Stomach (tissue), 9 donors: ENCODE data around the gene ADAMTS13. TPM values are rescaled to one million over a fixed set of nuclear protein-coding genes. Genes with fewer than 3 reads are reported as not detected.

Experiments used
- DNase-seq, 2 donors: peaks; one replicate each; pipeline versions ENCODE4 v3.0.0 to v3.0.0-alpha.2; 2013 to 2019
- H3K27ac ChIP-seq, 5 donors: fragments of 200-600 bp in 4 of 5; sonication (generic) in 4 of 5; one replicate each; pipeline ENCODE4 v1.5.1; 2013 to 2019; ENCODE audit warnings: mild to moderate bottlenecking in 1 of 5, moderate library complexity in 1 of 5
- H3K27me3 ChIP-seq, 3 donors: fragments of 200-600 bp; sonication (generic); one replicate each; pipeline ENCODE4 v1.5.1; 2017 to 2019; ENCODE audit warnings: mixed run types in 1 of 3
- H3K36me3 ChIP-seq, 4 donors: fragments of 200-600 bp; sonication (generic); 1 replicate in 3 of 4; 2 replicates in 1 of 4; pipeline ENCODE4 v1.5.1; 2016 to 2019
- H3K4me1 ChIP-seq, 4 donors: fragments of 200-600 bp; sonication (generic); one replicate each; pipeline ENCODE4 v1.5.1; 2016 to 2019
- H3K4me3 ChIP-seq, 4 donors: fragments of 200-600 bp; sonication (generic) in 3 of 4; one replicate each; pipeline ENCODE4 v1.5.1; 2016 to 2019; ENCODE audit warnings: mild to moderate bottlenecking in 1 of 4
- H3K9me3 ChIP-seq, 4 donors: fragments of 200-600 bp; sonication (generic); one replicate each; pipeline ENCODE4 v1.5.1; 2016 to 2019
- CTCF ChIP-seq, 7 experiments: fragments of 450-650 bp in 4 of 7; fragments of 200-600 bp in 3 of 7; sonication (generic) in 3 of 7; IDR thresholded peaks; one replicate each; pipeline ENCODE4 v1.5.1; 2016 to 2019; ENCODE audit warnings: antibody characterized with exemption in 7 of 7, control low read depth in 2 of 7, mild to moderate bottlenecking in 1 of 7
- EP300 ChIP-seq: sonication (generic); formaldehyde crosslinking; IDR thresholded peaks from one replicate; pipeline ENCODE4 v1.6.1; 2017; ENCODE audit warnings: antibody characterized with exemption
- POLR2A ChIP-seq, 4 donors: fragments of 450-650 bp; IDR thresholded peaks; one replicate each; pipeline ENCODE4 v1.6.1; 2016; ENCODE audit warnings: antibody characterized with exemption in 4 of 4, control low read depth in 2 of 4, mild to moderate bottlenecking in 1 of 4, moderate library complexity in 1 of 4
- POLR2AphosphoS5 ChIP-seq, 3 donors: sonication (generic); formaldehyde crosslinking; IDR thresholded peaks; one replicate each; pipeline ENCODE4 v1.6.1; 2016; ENCODE audit warnings: antibody characterized with exemption in 3 of 3
- WGBS, 5 donors: extraction: QIAGEN DNeasy Blood & Tissue Kit in 3 of 5; methylation state at CpG; one replicate each; pipeline versions ENCODE4 v1.1.5 to v1.1.7; 2013 to 2018; 5-methylcytosine and 5-hydroxymethylcytosine counted together
- intact Hi-C: fragments of 100-400 bp; cut with DNase I; formaldehyde crosslinking; loops from one replicate; pipeline ENCODE4 v1.15.1; 2023; ENCODE audit warnings: low total_unique reads
- polyA plus RNA-seq, 3 donors: library from polyadenylated mRNA; stranded (reverse); fragments of 200-250 nt; gene quantifications; one replicate each; pipeline ENCODE4 v1.2.3, GENCODE V29; 2013
- total RNA-seq, 5 donors: library from RNA; depleted of rRNA; stranded (reverse); fragments of >200 nt; gene quantifications; one replicate each; pipeline versions ENCODE4 v1.1.0 to v1.2.3, GENCODE V29; 2014 to 2016
- donor health status: healthy with polysubstance abuse.
- donor health status: Bipolar disorder and iron deficiency.
- donor health status: healthy.

ADAMTS13 gene
- total and polyA plus RNA-seq, 8 donors, result 4.6 to 19.6 (median 7.5) TPM; not detected in 1

DNA sequence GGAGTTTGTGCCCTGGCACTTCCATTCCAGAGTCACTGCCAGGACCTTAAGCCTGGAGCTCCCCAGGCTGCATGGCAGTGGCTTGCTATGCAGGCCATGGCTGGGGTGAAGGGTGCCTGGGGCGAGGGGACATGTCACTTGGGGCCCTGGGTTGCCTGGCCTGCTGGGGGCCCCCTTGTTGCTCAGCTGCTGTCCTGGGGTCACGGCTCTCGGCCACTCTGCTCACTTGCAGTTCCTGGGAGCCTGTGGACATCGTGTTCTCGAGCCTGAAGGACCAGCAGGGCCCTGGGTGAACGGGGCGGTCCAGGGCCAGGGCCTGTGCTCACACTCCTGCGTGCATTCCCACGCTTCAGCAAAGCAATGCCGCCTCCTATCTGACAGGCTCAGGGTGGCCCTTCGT is 71.3 kb downstream of the ADAMTS13 start:
- TF ChIP-seq POLR2A (IDR thresholded peaks at IDR 0.05) (no peak), EP300 (no peak), CTCF (IDR thresholded peaks at IDR 0.05) (no peak), POLR2AphosphoS5 (IDR thresholded peaks at IDR 0.05) (no peak)
- 78 to 85% (median 84%) methylated on average over 7 to 11 of the region's 11 CpGs for WGBS, 5 donors
- H3K4me1 ChIP-seq, result peaks cover 0 to 8% (median 0%) of the 10 kb centered on the region in 4 donors
- intact Hi-C loops, result no loop called here
- H3K36me3 ChIP-seq, result no peaks in the 10 kb centered on the region
- peak overlapping the region in 1 of 5 donors; percentile 22 for H3K27ac ChIP-seq
- no peak for DNase-seq
- H3K9me3 ChIP-seq, result no peaks in the 10 kb centered on the region
- peaks cover 0 to 34% (median 0%) of the 10 kb centered on the region in 3 donors for H3K27me3 ChIP-seq
- H3K4me3 ChIP-seq, result no peak overlapping the region

DNA sequence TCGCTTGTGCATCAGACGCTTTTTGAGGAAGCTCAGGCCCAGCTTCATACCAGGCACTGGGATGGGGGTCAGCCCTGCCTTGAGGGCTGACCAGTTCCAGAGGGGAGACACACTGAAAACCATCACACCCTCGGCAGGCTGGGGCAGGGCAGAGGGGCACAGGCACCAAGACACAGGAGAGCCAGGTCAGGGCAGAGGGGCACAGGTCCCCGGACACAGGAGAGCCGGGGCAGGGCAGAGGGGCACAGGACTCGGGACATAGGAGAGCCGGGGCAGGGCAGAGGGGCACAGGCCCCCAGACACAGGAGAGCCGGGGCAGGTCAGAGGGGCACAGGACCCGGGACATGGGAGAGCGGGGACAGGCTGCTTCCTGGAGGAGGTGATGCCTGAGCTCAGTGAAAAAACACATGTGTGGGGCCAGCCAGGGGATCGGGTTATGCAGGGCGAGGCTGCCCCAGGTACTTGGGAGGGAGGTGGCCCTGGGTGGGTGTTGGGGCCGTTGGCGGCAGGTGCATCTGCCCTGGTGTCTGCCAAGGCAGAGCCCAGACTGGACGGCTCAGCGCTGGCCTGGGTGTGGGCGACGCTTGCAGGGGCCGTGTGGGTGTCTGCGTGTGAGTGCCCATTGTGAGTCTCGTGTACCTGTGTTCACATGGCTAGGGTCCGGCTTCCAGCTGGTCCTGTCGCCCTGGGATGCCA is 71.8 kb downstream of the ADAMTS13 start:
- no peak for DNase-seq
- no peaks in the 10 kb centered on the region for H3K9me3 ChIP-seq
- no peak overlapping the region for H3K4me3 ChIP-seq
- 72 to 86% (median 84%) methylated on average over 16 to 23 of the region's 23 CpGs for WGBS, 5 donors
- H3K4me1 ChIP-seq, result peaks cover 0 to 8% (median 0%) of the 10 kb centered on the region in 4 donors
- intact Hi-C loops, result no loop called here
- H3K27me3 ChIP-seq, result peaks cover 0 to 36% (median 0%) of the 10 kb centered on the region in 3 donors
- no peak overlapping the region for H3K27ac ChIP-seq
- TF ChIP-seq POLR2AphosphoS5 (IDR thresholded peaks at IDR 0.05) (no peak), CTCF (IDR thresholded peaks at IDR 0.05) (no peak), EP300 (no peak), POLR2A (IDR thresholded peaks at IDR 0.05) (no peak)
- H3K36me3 ChIP-seq, result no peaks in the 10 kb centered on the region

- H3K4me1 ChIP-seq, result peaks cover 0 to 8% (median 0%) of the 10 kb centered on the region in 4 donors
- DNase-seq, result no peak
Measured at GRCh38 chr9:133494636-133495326, 72.6 kb downstream of the ADAMTS13 start.

More at GRCh38 chr9:133494636-133495326, 72.6 kb downstream of the ADAMTS13 start:
- peaks cover 0 to 39% (median 0%) of the 10 kb centered on the region in 3 donors for H3K27me3 ChIP-seq
- no peak for TF ChIP-seq POLR2AphosphoS5 (IDR thresholded peaks at IDR 0.05)
- no peak for TF ChIP-seq POLR2A (IDR thresholded peaks at IDR 0.05)
- no peak for TF ChIP-seq CTCF (IDR thresholded peaks at IDR 0.05)
- no peak for TF ChIP-seq EP300
- no peak overlapping the region for H3K4me3 ChIP-seq
- H3K27ac ChIP-seq, result no peak overlapping the region
- no peaks in the 10 kb centered on the region for H3K36me3 ChIP-seq
- 71 to 83% (median 78%) methylated on average over 12 to 24 of the region's 24 CpGs for WGBS, 5 donors
- no peaks in the 10 kb centered on the region for H3K9me3 ChIP-seq
- intact Hi-C loops, result no loop called here
